ENCODE measurements around the gene NINJ1.

NINJ1 gene

DNA sequence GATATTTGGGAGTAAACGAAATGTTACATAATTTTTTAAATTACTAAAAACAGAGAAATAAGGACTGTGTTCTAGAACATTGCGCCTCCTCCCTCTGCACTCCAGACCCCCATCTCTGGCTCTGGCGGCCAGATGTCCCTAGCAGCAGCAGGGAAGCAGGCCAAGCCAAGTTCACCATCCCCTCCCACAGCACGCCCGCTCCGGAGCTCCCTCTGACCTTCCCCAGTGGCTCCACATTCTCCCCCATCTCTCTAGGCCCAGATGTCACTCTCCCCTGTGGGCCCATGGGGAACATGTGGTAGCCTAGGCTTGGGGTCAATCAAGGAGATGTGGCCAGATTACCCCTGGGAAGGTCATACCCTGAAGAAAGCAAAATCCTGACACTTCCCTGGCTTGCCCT lies 43.6 kb upstream of the NINJ1 start:
- no peak overlapping the region for H3K4me3 ChIP-seq (ENCODE audit: low read length)
- TF ChIP-seq, protein P1, sequence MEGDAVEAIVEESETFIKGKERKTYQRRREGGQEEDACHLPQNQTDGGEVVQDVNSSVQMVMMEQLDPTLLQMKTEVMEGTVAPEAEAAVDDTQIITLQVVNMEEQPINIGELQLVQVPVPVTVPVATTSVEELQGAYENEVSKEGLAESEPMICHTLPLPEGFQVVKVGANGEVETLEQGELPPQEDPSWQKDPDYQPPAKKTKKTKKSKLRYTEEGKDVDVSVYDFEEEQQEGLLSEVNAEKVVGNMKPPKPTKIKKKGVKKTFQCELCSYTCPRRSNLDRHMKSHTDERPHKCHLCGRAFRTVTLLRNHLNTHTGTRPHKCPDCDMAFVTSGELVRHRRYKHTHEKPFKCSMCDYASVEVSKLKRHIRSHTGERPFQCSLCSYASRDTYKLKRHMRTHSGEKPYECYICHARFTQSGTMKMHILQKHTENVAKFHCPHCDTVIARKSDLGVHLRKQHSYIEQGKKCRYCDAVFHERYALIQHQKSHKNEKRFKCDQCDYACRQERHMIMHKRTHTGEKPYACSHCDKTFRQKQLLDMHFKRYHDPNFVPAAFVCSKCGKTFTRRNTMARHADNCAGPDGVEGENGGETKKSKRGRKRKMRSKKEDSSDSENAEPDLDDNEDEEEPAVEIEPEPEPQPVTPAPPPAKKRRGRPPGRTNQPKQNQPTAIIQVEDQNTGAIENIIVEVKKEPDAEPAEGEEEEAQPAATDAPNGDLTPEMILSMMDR (IDR thresholded peaks at IDR 0.05; ENCODE audit: insufficient read depth, low read depth, low read length, missing control alignments): no peak
- no peak for DNase-seq (ENCODE audit: low read depth)

DNA sequence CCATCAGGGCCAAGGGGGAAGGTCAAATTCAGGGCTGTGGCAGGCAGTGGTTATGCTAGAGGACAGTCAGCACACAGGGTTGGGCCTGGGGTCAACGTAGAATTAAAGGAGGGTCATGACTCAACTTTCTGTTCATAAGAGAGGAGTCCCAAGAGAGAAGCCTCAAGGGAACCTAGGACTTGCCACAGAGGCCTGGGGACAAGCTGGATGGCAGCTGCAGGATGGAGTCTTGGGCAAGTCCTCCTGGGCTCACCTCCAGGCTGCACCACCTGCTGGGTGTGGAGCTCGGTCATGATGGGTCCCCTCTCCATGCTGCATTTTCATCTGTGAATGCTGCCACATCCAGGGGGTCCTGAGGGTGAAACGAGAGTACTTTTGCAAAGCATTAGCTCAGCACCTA lies 40.9 kb upstream of the NINJ1 start:
- TF ChIP-seq, protein P1 (IDR thresholded peaks at IDR 0.05; ENCODE audit: insufficient read depth, low read depth, low read length, missing control alignments): no peak
- H3K4me3 ChIP-seq (ENCODE audit: low read length): no peak overlapping the region
- no peak for DNase-seq (ENCODE audit: low read depth)

DNA sequence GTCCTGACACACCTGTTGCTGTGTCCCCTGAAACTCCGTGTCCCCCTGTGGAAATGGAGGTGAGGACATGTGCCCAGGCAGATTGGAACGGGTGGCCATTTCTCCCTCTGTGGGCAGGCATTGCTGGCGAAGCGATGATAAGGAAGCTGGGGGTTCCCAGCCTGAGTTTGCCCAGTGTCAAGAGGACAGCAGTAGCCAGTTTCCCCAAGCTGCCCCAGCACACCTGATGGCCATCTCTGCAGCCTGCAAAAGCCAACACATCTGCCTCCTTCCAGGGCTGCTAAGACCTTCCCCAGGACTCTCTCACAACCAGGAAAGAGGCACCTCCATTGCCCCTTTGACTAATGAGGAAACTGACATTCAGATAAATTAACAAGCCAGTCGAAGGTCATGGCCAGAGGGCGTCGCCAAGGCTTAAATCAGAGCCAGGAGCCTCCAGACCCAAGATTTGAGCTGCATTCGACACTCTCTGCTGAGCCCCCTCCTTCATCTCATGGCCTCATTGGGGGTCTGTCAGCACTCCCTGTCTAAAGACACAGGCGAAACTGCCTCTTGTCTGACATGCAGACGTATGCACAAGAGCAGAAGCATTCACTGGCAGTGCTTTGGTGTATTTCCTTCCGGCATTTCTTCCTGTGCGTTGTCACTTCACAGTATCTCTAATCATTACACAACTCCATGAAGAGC lies 39.5 kb upstream of the NINJ1 start:
- no peak for DNase-seq (ENCODE audit: low read depth)
- TF ChIP-seq, protein P1 (IDR thresholded peaks at IDR 0.05; ENCODE audit: insufficient read depth, low read depth, low read length, missing control alignments): no peak
- no peak overlapping the region for H3K4me3 ChIP-seq (ENCODE audit: low read length)

DNA sequence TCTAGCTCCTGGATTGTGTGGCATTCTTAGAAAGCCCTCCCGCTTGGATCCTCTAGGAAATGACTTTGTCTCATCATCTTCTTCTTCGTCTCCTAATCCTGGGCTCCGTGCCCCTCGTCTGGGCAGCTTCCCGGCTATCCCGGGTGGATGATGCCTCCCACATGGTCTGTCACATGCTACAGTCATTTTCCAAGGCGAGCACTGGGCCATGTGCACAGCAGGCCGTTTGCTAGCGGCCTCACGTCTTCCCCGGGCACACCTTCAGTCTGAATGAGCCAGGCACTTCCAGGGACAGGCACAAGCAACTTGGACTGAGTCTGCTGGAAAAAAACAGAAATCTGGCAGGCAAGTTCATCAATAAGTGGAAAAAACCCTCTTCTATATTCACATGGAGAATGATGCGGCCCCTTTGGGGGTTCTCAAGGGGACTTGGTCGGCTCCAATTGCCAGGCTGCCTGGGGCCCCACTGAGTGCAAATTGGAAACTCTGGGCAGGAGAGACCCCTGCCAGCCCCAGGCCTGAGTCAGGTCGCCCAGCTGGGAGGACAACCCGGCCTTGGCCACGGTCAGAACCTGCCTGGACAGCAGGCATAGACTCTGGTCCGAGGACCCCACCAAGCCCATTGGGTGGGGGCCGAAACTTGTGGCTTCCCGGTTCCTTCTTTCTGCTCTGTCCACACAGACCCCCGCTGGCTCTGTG lies 38.8 kb upstream of the NINJ1 start:
- no peak overlapping the region for H3K4me3 ChIP-seq (ENCODE audit: low read length)
- TF ChIP-seq, protein P1 (IDR thresholded peaks at IDR 0.05; ENCODE audit: insufficient read depth, low read depth, low read length, missing control alignments): no peak
- no peak for DNase-seq (ENCODE audit: low read depth)

DNA sequence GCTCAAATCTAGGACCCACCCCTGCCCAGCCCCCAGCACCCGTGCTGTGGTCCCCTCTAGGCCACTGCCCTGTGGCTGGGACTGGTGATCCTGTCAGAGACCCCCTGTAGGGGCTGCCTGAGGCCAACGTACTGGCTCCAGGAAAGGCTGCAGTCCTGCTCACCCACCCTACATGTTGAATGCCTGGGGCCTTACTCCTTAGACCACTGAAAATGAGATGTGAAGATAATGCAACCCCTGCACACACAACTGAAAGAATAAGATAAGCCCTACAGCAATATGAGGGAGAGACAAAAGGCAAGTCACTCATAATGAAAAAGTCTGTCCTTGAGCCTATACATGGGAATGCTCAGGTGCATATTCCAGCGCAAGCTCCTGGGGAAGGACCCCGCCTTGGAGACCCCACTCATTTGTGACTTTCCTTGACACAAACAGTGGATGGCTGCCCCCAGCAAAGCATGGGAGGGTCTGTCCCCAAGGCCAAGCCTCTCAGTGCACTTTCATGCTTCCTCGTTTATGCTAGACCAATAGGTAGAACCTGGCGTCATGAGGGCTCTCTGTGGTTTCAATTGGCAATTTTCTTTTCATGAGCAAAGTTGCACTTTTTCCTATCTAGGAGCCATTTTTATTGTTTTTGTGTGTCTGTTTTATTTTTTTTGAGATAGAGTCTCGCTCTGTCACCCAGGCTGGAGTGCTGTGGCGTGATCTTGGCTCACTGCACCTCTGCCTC lies 37.4 kb upstream of the NINJ1 start:
- H3K4me3 ChIP-seq (ENCODE audit: low read length): no peak overlapping the region
- TF ChIP-seq, protein P1 (IDR thresholded peaks at IDR 0.05; ENCODE audit: insufficient read depth, low read depth, low read length, missing control alignments): no peak
- DNase-seq (ENCODE audit: low read depth): no peak

DNA sequence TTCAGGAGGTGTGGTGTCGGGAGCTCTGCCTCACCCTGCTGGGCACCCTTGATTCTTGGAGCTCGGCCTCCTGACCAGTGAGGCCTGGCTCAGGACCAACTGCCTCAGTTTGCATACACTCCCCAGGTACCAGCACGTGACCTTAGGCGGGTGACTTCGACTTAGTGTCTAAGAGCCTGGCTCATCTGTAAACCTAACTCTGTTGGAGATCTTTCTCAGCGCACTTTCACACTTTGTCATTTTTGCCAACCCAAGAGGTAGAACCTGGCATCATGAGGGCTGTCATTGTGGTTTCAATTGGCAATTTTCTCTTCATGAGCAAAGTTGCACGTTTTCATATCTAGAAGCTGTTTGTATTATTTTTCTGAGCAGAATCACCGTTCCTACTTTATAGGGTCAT lies 36.5 kb upstream of the NINJ1 start:
- TF ChIP-seq, protein P1 (IDR thresholded peaks at IDR 0.05; ENCODE audit: insufficient read depth, low read depth, low read length, missing control alignments): no peak
- no peak for DNase-seq (ENCODE audit: low read depth)
- no peak overlapping the region for H3K4me3 ChIP-seq (ENCODE audit: low read length)
